Choroid plexus epithelial cell (primary cell): ENCODE results near the gene CYP27A1.

Experiments used
- DNase-seq: peaks from one replicate; pipeline ENCODE4 v3.0.0-alpha.2; 2010; ENCODE audit warnings: low read depth
- H3K4me3 ChIP-seq: 2 replicates; pipeline ENCODE4 v1.5.1; 2011; ENCODE audit warnings: low read depth, mild to moderate bottlenecking, control low read depth, low read length, moderate library complexity
- CTCF ChIP-seq: conservative IDR thresholded peaks from 2 replicates; pipeline ENCODE4 v1.5.1; 2011; ENCODE audit warnings: low read depth, mild to moderate bottlenecking, control low read depth, inconsistent platforms, low read length, moderate library complexity

Gene CYP27A1

GRCh38 chr2:218815649-218816048 lies 33.7 kb downstream of the CYP27A1 start:
- no peak overlapping the region for H3K4me3 ChIP-seq
- TF ChIP-seq CTCF: no peak
- no peak for DNase-seq

- no peak overlapping the region for H3K4me3 ChIP-seq
- DNase-seq: no peak
- TF ChIP-seq CTCF: no peak
Measured at GRCh38 chr2:218816561-218817011, 34.6 kb downstream of the CYP27A1 start.

GRCh38 chr2:218819093-218819492 lies 37.1 kb downstream of the CYP27A1 start:
- TF ChIP-seq CTCF: no peak
- no peak for DNase-seq
- H3K4me3 ChIP-seq: no peak overlapping the region

GRCh38 chr2:218820746-218821369 lies 38.9 kb downstream of the CYP27A1 start:
- TF ChIP-seq CTCF: no peak
- no peak overlapping the region for H3K4me3 ChIP-seq
- DNase-seq: no peak

- no peak for TF ChIP-seq CTCF
- H3K4me3 ChIP-seq: no peak overlapping the region
- no peak for DNase-seq
Measured at GRCh38 chr2:218821605-218822211, 39.8 kb downstream of the CYP27A1 start.

- TF ChIP-seq CTCF: no peak
Measured at GRCh38 chr2:218822622-218823021, 40.7 kb downstream of the CYP27A1 start.

GRCh38 chr2:218823196-218823855 lies 41.4 kb downstream of the CYP27A1 start:
- DNase-seq: no peak
- no peak for TF ChIP-seq CTCF
- H3K4me3 ChIP-seq: no peak overlapping the region

More at GRCh38 chr2:218822622-218823021, 40.7 kb downstream of the CYP27A1 start:
- DNase-seq: no peak
- no peak overlapping the region for H3K4me3 ChIP-seq
